Measurements from ENCODE around the gene COX10.
"Not testable (repeated sequence)": the region's sequence is repeated elsewhere in the genome, so short reads cannot be mapped to it uniquely, and the experiment has no call there.

The COX10 gene

DNA sequence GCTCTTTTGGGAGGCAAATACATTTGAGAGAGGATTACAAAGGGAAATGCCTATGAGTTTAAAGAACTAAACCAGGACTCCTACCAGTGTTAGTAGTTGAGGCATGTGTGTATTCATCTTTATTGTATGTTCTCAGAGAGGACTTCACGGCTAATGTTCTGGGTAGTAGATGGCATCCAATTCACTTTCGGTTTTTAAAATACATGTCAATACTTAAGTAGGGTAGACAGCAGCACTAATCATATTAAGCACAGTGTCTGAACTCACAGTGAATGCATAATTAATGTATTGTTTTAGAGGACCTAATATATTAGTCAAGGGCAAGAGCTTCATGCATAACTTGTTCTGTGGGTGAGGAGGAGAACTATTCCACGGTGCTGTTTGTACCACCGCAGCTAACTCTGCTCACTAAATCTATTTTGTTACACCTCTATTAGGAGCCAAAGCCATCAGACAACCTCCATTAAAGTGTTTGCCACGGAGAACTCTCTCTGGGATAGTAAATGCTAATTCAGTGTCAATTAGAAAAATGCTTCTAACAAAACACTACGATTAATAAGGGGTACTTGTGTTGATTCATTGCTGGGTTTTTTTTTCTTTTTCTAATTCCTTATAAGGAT lies 56.3 kb downstream of the COX10 start:
- no peak for FAIRE-seq

DNA sequence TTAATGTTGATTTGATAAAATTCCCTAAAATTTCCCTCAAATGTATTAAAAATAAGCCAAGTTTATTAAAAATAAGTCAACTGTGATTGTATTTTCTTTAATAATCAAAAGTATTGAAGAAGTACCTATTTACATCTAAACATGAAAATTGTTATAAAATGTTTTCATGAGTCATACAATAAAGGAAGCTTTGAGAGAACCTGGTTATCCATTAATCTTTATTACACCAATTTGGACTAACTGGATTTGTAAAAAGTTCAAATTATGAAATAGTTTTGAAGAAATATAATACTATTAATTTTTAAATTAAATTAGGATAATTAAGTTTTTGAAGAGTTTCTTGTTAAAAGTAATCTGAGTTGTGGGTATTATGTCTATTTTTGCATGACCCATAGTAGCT lies 63.8 kb downstream of the COX10 start:
- no peak for FAIRE-seq

DNA sequence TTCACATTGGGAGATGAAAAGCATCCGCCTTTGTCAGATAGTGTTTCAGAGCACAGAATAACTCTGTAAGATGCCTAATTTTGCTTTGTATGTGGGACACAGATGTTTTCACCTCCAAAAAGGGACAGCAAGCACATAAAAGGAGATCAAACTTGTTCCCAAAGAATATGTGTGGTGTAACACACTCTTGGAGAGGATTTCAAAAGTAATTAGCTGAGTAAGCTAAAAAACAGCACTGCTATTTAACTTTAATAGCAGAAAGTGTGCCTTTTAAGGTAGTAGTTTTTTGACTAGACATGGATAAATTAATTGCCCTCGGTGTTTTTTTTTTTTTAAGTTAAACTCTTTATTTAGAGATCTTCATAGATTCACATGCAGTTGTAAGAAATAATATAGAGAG lies 65.2 kb downstream of the COX10 start:
- FAIRE-seq: no peak

DNA sequence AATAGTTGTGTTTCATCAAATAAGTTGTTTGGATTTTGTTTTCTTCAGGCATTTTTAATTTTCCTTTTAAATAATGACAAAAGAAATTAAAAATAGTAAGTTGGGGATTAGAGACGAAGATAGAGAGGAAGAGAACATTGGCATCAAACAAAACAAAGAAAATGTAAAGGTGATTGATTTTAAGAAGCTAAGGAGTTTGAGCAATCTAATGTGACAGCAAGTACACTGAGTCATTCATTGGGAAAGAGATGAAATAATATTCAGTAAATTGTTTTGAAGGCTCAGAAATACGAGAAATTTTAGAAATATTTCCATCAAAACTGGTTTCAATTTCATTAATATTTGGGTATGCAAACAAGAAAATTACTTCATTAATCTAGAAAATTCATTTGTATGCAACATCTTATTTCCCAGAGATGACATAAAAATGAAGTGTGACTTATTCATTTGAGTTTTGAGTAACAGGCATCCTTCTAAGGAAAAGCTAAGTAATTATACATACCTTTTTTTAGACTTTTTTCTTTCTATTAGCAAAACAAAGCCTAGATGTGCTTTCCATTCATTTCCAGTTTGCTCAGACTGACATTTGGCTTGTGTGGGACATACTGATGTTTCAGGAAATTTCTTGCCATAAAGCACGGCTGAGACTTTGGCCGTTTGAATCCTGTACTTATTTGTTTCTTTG lies 66.7 kb downstream of the COX10 start:
- peak; percentile 6 for FAIRE-seq

DNA sequence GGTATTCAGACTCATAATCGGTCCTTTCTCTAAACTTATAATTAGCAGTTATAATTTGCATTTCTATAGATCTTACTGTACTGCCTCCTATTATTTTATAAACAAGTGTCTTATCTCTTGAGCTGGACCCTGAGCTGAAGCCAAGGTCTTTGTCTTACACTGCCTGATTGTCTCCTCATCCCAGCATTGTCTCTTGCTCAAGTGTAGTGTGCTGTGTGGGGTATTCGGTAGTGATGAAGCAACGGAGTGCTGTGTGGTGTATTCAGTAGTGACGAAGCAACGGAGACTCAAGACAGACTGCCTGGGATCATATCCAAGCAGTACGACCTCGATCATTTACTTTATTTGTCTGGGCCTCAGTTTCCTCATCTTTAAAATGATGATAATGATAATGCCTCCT lies 69.3 kb downstream of the COX10 start:
- FAIRE-seq: no peak

DNA sequence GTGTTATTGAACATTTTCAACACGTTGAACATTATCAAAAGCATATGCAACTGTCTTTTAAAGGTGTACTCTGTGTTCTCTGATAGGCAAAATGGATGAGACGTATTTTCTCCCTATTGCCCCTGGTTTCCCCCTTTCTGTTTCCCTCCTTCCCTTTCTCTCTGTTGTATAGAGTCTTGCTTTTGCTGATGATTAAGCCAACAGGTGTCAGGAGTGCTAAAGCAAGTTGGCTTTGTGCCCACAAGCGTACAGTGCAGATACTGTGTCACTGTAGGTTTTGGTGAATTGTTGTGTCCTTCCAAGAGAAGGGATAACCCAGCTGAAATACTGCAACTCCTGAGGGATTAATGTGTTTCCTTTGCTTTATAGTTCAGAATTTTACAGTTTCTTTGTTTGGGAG lies 74.4 kb downstream of the COX10 start:
- FAIRE-seq: no peak

DNA sequence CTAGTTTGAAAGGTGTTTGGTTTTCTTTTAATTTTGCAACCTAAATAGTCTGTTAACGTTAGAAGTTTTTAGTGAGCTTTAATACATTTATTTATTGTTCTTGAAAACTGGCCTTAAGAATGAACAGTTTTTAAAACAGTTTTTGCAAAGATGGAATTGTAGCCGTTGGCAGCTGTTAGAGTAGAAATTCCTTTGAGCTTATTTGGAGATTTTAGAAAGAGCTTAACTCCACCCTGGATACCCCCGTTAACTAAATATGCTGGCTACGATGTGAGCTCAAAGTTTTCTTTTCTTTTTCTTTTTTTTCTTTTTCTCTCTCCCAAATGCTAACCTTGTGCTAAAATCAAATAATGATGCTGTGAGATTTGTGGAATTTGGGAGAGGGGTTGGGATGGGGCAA lies 75.2 kb downstream of the COX10 start:
- no peak for FAIRE-seq

DNA sequence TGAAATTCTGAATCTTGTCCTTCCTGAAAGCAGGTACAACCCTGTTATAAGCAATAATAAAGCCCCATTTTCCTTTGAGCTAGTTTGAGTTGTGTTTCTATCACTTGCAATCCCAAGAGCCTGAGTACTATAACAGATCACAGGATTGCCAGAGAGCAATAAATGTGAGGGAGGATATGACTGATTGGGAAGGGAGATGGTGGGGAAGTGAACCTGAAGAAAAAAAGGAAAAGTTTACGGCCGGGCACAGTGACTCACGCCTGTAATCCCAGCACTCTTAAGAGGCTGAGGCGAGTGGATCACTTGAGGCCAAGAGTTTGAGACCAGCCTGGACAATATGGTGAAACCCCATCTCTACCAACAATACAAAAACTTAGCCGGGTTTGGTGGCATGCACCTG lies 80.4 kb downstream of the COX10 start:
- no peak for FAIRE-seq

DNA sequence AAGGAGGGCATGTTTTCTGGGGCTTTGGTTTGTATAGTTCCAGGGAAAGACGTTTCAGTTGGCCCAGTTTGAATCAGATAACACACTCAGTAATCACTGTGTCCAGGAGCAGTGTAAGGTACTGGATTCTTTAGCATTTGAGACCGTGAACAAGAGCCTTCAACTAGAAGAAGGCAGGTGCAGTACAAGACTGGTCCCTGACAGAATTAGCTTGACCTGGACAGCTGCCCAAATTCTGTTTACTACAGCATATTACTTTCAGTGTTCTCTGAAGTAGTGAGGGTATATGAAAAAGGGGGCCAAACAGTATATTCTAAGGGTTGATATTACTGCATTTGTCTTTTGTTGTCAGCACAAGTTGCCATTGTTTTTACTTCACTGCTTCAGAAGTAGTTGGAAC lies 81.3 kb downstream of the COX10 start:
- no peak for FAIRE-seq

DNA sequence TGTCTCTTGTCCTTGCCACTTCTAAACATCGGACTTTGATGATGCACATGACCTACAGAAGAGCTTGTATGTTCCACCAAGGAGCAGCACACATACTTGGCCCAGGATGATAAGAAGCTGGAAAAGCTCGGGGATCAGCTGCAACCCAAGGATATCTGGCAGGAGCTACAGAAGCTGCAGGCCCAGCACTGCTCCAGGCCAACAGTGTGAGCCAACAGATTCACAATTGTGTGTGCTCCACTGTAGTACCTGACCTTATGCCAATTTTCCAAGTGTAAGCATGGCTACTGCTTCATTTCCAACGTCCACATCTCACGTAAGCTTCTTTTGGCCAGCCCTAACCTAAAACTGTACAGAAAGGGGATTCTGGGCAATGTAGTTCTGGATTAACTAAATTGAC lies 83.4 kb downstream of the COX10 start:
- FAIRE-seq: no peak

DNA sequence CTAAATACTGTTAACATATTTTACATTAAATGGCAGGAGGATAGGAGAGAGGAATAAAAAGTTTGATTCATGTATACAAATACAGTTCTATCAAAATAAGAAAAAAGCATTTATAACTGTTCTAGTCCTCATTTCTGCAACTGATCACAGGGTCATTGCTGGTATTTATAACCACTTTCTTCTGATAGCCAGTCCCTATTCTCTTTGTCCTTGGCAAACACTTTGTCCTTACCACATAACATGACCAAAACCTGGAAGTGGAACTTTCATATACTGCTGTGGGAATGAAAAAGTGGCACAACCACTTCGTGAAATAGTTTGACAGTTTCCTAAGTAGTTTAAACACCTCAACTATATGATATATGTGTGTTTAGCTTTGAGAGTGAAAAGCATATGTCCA lies 84.1 kb downstream of the COX10 start:
- no peak for FAIRE-seq

DNA sequence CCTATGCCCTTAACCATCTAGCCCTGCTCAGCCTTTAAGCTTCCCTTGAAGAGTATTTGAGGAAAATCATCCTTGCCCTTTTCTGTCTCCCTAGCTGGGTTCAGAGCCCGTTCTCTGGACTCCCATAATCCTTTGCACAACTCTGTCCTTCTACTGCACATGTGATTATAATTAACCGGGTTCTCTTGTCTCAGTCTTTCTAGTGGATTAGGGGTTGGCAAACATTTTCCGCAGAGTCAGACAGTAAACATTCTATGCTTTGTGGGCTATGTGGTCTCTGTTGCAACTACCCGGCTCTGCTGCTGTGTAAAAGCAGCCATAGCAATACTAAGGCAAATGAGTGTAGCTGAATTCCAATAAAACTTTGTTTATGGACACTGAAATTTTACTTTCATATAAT lies 87.4 kb downstream of the COX10 start:
- FAIRE-seq: no peak

DNA sequence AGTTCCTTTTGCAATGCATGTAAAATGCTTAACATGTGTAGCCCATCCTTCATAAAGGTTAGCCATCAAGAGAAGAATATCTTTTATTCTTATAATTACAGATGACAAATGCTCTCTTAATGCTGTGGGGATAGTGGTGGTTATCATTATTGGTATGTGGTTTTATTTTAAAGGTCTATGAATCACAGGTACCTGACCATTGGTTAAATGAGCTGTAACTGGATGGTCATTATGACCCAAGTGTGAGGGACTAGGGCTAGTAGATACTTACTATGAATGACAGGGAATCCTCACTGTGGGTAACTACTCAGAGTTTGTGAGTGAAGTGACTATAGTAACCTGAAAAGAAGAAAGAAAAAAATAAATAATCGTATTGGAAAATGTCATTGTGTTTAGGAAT lies 88.5 kb downstream of the COX10 start:
- no peak for FAIRE-seq

DNA sequence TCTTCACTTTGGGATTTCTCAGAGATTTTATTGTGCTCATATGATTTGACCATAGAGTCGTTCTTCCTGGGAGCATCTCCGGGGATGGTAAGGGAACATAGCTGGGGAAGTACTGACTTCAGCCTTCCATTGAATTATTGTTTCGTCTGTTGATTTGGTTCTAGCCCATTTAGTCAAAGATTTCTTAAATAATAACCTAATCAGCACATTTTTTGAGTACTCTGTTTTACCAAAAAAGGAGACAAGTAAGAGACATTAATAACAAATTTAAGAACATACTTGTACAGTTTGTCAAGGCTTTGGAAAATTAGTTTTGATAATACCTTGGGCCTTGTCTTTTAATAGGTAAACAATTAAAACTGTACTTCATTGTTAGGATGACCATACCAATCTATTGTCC lies 89.4 kb downstream of the COX10 start:
- no peak for FAIRE-seq

DNA sequence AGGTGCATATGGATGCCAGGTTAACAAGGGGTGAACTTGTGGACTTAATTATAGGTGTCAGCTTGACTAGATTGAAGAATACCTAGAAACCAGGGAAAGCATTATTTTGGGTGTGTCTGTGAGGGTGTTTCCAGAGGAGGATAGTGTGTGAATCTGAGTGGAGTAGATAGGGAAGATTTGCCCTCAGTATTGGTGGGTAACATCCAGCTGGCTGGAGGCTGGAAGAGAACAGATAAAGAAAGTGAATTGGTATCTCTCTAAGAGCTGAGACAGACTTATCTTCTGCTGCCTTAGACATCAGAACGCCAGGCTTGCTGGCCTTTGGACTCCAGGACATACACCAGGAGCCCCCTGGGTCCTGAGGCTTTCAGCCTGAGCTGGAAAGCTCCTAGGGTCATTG lies 92.1 kb downstream of the COX10 start:
- FAIRE-seq: no peak

DNA sequence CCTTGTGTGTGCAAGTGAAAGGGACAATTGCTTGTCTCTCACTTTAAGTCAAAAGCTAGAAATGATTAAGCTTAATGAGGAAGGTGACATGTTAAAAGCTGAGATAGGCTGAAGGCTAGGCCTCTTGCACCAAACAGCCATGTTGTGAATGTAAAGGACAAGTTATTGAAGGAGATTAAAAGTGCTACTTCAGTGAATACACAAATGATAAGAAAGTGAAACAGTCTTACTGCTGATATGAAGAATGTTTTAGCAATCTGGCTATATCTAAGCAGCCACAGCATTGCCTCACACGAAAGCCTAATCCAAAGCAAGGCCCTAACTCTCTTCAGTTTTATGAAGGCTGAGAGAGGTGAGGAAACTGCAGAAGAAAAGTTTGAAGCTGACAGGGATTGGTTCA lies 96.3 kb downstream of the COX10 start:
- no peak for FAIRE-seq

DNA sequence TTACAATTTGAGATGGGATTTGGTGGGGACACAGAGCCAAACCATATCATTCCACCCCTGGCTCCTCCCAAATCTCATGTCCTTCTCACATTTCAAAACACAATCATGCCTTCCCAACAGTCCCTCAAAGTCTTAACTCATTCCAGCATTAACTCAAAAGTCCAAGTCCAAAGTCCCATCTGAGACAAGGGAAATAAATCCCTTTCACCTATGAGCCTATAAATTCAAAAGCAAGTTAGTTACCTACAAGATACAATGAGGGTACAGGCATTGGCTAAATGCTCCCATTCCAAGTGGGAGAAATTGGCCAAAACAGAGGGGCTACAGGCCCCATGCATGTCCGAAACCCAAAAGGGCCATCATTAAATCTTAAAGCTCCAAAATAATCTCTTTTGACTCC lies 98.5 kb downstream of the COX10 start:
- FAIRE-seq: not testable (repeated sequence)

DNA sequence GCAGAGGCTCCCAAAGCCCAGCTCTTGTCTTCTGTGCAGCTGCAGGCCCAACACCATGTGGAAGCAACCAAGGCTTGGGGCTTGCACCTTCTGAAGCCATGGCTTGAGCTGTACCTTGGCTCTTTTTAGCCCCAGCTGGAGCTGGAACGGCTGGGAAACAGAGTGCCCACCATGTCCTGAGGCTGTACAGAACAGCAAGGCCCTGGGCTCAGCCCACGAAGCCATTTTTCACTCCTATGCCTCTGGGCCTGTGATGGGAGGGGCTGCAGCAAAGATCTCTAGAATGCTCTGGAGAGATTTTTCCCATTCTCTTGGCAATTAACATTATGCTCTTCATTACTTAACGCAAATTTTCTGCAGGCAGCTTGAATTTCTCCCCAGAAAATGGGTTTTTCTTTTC lies 99.3 kb downstream of the COX10 start:
- FAIRE-seq: no peak

DNA sequence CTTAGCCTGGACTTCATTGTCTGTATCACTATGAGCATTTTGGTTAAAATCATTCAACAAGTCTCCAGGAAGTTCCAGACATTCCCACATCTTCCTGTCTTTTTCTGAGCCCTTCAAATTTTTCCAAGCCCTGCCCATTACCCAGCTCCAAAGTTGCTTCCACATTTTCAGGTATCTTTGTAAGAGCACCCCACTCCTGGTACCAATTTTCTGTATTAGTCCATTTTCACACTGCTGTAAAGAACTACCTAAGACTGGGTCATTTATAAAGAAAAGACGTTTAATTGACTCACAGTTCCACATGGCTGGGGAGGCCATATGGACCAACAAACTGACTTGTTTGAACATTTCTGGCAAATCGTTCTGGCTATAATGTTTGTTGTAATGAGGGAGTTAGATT lies 100.0 kb downstream of the COX10 start:
- FAIRE-seq: no peak

DNA sequence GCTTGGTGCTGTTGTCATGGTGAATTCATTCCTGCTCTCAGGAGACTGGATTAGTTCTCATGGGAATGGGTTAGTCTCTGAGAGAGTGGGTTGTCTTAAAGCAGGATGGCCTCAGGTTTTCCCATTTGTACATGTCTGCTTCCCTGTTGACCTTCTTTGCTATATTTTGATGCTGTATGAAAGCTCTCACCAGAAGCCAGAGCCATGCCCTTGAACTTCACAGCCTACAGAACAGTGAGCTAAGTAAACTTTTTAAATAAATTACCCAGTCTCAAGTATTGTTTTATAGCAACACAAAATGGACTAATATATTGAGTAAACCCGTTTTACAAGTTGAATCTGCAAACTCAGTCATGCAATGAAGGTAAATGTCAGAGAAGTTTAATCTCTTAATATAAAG lies 100.6 kb downstream of the COX10 start:
- FAIRE-seq: no peak

DNA sequence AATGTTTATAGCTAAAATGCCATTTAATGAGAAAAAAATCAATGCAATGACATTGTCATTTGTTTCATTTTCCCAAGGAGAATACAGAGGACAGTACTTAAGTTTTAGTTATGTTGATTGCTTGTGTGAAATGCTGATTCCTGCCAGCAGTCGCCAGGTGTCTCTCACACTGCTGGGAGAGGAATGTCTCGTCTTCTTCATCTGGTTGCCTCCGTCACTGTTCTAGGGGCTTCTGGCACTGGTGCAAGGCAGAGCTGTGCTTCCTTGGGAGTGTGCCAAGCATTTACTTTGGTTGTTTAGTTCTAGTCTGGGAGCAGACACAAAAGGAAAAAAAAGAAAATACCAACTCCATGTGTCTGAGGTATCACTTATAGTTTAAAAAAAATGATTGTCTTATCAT lies 107.7 kb downstream of the COX10 start:
- FAIRE-seq: not testable (repeated sequence)

DNA sequence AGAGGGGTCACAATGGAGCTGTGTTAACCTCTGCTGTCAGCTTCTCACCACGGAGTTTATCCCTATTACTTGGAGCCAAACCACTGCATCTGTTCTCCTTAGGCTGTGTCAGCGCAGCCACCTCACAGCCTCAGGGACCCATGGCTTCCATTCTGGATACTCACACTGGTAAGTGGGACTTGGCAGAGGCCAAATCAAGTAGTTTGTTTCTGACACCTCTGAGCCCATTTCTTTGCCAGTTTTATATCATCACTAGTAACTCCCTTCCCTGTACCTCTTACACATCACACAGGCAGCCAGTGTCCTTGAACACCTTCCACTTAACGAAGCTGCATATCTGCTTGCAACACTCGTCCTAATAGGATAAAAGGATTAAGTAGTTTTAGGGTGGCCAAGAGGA lies 108.5 kb downstream of the COX10 start:
- FAIRE-seq: not testable (repeated sequence)

DNA sequence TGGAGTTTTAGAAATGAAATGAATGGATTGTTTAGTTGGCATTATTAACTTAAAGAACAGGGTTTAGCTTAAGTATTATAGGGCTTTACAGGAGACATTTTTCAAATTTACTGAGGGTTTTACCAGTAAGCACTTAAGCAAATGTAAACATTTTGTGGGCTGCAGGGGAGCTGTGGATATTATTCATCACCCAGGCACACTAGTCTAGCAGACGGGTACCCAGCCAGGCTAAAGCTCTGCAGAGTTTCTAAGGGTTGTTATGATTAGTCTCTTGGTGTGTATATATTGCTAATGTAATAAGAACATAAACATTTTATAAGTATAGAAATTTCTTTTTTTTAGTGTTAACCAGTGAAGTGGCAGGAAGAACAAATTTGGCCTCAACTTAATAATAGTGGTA lies 110.6 kb downstream of the COX10 start:
- FAIRE-seq: not testable (repeated sequence)

DNA sequence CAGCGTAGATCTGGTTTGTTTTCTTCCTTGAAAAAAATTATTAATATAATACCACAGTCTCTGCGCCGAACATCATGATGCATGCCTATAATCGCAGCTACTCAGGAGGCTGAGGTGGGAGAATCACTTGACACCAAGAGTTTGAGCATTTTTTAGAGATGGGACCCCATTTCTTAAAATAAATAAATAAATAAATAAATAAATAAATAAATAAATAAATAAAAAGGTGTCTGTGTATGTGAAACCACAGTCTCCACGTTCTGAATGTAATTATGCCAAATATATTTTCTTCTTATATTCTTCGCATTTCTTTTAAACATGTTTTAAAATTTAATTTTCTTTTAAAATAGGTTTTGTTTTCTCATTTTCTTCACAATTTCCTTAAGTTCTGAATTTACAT lies 112.8 kb downstream of the COX10 start:
- not testable (repeated sequence) for FAIRE-seq

DNA sequence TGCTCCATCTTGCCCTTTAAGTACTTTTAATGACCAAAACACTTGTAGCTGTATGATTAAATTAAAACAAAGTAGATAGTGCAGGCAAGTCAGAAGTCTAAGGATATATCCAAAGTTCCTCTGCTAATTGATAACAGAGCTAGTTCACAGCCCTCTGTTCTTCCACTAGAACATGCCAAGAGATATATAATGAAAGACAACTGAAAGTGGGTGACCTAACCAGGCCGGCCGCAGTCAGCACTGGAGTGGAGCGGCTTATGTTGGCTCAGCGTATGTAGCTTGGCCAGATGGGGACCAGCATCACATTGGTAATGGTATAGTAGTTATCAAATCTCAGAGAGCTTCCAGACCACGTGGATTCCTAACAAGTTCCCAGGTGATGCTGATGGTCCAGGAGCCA lies 115.2 kb downstream of the COX10 start:
- FAIRE-seq: not testable (repeated sequence)

Measured in G401.6 (cell line).